Left kidney (tissue), 2 donors: ENCODE data around the gene SAMD4A. TPM values are rescaled to one million over a fixed set of nuclear protein-coding genes. Genes with fewer than 3 reads are reported as not detected.
"Not testable (repeated sequence)": the region's sequence is repeated elsewhere in the genome, so short reads cannot be mapped to it uniquely, and the experiment has no call there.

ENCODE experiments used
- DNase-seq: peaks from one replicate; pipeline ENCODE4 v3.0.0-alpha.2; 2013
- polyA plus RNA-seq: library from polyadenylated mRNA; unstranded; fragments of 120-200 nt; gene quantifications from one replicate; pipeline ENCODE4 v1.2.1, GENCODE V29; 2013; ENCODE audit not compliant: insufficient read length

SAMD4A gene
- polyA plus RNA-seq, 1 donor: 10.1 TPM

DNA sequence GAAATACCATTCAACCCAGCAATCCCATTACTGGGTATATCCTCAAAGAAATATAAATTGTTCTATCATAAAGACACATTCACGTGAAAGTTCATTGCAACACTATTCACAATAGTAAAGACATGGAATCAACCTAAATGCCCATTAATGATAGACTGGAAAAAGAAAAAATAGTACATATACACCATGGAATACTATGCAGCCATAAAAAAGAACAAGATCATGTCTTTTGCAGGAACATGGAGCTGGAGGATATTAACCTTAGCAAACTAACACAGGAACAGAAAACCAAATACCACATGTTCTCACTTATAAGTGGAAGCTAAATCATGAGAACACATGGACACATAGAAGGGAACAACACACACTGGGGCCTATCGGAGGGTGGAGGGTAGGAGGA lies 234.6 kb downstream of the SAMD4A start:
- not testable (repeated sequence) for DNase-seq

DNA sequence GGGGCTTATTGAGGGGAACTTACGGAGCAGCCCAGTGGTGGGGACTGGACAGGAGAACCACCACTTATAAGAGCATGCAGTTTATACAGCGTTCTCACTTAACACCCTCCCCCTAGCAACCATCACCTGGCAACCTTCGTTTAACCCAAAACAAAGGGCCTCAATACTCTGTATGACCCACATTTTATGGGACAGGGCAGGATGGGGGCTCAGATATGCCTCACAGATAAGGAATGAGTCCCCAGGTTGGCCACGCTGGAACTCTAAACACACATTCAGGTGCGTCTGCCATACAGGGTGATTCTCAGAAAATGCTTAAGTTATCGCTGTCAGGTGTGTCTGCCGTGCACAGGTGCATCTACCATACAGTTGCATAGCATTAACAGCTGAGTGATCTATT lies 236.5 kb downstream of the SAMD4A start:
- no peak for DNase-seq

DNA sequence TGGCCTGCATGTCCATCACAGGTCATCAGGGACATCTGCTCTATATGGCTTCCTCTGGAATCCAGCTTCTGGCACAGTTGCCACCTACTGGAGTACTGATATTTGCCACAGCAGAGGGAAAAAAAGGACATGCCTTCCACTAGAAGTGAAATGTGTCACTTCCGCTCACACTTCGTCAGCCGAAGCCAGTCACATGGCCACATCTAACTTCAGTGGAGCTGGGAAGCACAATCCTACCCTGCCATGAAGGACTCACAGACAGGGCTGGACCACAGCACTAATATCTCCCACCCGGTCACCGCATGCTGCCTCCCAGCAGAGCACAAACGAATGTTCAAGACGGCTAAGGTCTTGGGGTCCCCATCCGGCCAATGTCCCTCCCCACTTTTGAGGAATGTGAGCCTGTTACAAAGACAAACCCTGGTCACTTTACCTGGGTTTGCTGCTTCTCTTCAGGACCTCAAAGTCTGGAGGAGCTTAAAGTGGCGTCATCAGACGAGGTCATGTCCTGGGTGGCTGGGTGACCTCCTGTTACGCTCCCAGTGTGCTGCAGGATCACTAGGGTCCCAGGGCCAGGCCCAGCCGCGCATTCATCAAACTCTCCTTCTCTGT lies 237.1 kb downstream of the SAMD4A start:
- DNase-seq: no peak

DNA sequence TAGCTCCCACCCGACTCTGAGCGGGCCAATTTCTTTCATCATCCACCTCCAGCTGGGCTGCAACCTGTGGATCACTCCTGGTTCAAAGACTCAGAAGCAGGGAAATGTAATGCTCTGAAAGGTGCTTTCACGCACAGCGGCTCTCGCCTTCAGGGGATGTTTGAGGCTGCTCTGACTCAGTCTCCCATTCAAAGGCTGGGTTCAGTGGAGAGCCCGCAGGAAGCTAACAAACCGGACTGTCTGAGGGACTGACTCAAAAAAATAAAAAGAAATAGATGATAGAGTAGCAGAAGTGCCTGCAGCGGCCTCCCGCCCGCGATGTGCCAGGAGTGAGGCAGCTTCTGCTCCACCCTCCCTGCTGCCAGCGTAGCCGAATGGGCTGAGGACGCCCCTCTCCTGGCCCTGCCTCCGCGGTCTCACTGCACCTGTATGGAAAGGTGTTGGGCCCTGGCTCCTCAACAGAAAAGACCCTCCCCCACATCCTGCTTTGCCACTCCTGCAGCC lies 237.7 kb downstream of the SAMD4A start:
- DNase-seq: no peak

DNA sequence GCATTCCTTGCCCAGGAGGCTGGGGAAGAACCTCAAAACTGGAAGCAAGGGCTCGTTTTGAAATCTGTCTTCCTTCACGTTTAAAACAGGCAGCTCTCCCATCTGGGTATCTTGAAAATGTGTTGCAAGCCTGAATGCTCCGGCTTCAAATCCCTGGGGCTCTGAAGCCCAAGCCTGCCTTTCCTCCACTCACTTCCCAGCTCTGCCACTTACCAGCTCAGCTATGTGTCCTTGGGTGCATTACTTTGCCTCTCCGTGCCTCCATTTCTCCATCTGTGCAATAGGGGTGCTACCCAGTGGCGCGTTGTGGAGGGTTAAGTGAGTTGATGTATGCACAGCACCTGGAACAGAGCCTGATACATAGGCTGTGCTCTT lies 238.1 kb downstream of the SAMD4A start:
- DNase-seq: no peak

DNA sequence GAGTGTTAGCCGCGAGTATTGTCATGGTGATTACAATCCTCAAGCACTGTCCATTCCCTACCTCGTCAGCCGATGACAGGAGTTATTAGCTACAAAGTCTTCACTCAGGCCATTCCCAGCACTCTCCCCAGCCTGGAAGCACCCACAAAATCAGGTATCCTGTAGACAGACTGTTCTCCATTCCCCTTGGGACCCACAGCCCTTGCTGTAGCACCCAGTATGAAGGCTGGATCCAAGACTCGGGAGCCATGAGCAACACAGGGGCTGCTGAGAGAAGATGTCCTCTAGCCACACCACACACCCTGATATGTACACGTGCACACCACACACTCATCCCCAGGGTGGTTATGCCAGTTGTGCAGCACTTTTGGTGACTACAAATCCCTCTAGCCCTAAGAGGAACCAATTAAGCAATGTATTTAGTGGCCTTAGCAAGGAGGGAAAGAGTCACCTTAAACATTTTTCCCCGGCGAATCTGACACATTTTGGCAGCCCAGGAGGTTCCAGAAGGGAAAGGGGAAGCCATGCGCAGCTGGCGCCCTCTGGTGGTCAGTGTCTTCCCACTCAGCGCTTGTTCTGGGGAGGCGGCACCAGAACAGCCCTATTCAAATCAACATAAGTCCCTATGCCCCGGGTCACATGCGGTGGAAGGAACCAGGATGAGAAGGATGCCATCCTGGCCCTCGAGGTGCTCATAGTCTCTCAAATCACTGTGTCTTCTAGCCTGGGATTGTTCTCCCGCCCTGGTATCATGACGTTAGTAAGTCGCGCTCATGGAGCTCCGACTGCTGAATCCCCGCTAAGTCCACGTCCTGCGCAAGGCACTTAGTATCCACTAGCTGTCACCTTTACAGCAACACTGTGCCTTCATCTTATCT lies 238.8 kb downstream of the SAMD4A start:
- peak; percentile 77 for DNase-seq

DNA sequence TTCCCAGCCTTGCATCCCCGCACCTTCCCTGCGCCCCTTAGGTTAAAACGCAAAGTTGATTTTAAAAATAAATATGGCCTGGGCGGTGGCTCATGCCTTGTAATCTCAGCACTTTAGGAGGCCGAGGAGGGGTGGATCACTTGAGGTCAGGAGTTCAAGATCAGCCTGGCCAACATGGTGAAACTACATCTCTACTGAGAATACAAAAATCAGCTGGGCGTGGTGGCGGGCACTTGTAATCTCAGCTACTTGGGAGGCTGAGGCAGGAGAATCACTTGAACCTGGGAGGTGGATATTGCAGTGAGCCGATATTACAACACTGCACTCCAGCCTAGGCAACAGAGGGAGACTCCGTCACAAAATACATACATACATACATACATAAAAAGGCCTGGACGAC lies 239.7 kb downstream of the SAMD4A start:
- DNase-seq: no peak

DNA sequence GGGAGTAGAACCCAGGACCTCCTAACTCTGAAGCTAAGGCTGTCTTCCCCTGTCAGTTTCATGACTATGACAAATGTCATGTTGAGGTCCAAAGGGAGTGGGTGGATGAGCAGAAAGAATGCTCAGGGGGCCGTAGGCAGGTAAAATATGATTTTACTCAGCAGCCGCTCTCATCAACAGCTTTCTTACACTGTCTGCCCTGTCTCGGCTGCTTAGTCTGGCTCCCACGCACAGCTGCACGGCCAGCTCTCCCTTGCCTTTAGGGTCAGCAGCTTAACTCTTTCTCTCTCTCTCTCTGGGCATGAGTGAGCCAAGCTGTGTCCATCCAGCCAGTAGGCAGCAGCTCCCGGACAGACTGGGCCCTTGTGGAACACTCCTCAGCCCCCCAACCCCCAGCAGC lies 240.5 kb downstream of the SAMD4A start:
- DNase-seq: peak; percentile 50

DNA sequence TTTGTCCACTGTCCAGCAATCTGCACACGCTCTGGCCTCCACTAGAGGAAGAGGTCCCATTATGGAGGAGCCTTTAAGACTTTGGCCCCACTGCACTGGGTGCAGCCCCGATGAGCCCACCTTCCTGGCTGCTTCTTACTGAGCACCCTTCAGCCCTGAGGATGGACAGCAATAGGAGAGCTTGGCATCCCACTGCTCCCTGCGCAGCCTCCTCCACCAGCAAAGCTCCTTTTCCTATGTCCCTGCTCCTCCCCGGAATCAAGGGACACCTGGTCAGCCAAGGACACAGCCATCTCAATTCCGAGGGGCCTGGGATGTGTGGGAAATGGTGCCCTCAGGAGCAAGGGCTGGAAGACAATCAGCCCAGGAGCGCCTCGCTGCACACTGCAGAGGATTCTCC lies 241.0 kb downstream of the SAMD4A start:
- DNase-seq: no peak

DNA sequence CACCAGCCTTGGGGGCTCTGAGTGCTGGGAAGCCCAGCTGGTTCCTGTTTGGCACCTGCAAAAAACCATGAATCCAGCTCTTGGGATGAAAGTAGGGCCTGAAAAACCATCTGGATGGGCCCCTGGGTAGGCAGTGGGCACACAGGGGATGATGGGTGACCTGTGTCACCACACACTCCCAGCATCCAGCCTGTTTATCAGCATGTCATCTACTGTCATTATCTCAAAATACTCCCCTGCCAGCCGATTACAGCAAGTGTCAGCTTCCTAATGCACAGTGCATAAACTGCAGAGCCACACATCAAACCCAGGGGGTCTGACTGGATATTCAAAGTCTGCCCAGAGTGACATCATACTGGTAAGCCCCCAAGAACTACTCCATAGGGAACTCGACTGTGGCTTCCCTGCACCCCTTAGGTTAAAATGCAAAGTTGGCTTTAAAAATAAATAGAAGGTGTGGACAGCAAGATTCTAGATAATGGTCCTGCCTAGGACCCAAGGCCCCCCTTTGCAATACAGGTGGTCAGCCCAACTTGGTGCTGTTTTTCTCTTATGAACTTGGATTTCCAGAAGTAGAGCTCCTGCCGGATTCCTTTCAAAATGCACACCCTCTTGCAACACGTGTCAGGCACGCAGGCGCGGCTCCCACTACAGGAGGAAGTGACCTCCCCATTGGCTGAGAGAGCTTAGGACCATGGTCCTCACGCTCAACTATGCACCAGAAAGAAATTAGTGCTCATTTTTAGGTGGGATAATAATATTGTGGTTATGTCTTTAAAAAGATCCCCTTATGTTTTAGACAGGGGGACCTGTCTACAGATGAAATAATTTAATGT lies 241.6 kb downstream of the SAMD4A start:
- DNase-seq: no peak

DNA sequence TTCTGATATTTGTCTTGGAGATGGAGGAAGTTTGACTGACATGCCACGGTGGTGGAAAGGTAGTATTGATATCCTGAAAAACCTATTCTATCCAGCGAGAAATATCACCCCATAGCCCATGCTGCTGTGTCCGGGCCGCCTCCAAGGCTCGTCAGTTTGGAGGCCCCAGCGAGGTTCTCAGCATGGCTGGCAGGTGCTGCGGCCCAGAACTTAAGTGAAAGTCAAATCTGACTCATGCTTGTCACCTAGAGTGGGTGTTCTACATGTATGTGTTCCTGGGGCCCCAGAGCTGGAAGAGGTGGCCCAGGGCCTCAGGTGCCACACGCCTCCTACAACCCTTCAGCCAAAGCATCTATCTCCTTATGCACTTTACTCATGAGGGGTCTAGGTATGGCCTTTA lies 242.8 kb downstream of the SAMD4A start:
- no peak for DNase-seq

DNA sequence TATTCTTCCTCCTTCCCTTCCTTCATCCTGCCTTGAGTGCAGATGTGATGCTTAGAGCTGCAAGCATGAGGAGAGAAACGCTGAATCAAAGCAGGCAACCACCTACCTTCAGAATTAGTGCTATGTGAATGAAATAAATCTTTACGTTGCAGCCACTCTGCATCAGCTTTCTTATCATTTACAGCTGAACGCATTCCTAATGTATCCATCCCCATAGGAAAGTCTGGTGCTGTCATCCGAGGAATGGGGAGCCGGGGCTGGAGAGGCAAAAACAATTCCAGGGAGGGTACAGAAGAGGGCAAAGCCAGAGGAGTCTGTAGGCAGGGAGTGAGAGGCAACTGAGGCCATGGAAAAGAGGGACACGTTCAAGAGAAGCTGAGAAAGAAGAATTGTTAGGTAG lies 245.7 kb downstream of the SAMD4A start:
- no peak for DNase-seq

DNA sequence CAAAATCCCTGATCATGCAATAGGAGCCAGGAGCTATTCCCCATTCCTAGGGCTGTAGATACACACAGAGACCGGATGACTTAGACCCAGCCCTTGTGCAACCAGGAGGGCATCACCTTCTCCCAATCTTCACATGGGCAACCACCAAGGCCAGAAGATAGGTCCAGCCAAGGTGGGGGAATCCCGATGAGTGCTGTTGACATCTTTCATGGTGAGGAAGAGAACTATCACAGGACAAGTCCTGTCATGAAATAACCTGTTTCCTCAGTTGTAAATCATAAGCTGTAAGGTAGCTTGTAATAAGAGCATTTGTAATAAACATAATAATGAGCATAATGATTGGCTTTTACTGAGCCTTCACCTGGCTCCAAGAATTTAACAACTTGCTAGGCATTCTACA lies 246.2 kb downstream of the SAMD4A start:
- no peak for DNase-seq

DNA sequence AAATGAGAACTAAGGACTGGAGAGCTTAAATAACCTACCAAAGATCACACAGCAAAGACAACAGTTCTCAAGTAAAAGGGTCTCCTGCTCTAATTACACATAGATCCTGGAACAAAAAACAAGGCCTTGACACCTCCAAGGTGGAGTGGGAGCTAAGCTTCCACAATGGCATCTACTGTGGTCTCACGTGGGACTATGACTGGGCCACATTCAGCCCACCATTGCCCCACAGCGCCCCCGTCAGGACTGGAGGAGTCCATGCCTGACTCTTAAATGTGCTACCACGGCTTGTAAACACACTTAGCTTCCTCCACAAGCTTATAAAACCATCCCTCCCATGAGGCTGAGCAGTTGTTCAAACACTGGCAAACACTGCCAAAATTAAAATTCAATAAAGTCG lies 247.1 kb downstream of the SAMD4A start:
- no peak for DNase-seq

DNA sequence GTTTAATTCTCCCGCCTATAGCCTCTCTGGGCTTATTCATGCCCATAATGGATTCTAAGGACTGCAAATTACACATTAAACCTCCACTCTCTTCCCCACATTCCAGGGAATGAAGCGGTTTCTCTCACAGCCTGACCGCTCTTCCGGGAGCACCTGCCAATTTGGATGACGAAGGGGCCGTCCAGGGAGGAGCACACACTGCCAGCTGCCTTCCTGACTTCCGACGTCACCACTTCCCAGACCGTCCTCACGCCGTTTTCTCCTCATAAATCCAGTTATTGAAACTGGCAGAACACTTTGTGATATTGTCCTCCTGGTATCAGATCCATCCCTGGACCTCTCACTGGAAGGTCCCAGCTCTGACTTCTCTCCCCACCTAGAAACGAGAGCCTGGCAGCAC lies 248.1 kb downstream of the SAMD4A start:
- no peak for DNase-seq

DNA sequence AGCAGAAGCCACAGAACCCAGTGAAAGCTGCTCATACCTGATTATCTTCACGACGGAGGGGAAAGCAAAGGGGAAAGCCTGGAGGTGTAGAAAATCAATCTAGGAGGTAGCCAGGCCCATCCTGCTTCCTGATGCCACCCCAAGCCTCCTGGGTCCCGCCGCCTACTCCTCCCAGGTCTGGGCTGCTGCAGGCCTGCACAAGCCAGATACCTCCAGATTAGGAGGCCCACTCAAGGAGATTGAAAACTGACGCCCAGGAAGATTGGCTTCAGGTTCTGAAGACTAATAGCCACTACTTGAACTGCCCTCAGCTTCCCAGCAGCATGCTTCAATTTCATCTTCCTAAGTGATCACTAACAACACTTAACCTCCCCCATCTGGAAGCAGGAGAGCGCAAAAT lies 248.6 kb downstream of the SAMD4A start:
- DNase-seq: no peak

DNA sequence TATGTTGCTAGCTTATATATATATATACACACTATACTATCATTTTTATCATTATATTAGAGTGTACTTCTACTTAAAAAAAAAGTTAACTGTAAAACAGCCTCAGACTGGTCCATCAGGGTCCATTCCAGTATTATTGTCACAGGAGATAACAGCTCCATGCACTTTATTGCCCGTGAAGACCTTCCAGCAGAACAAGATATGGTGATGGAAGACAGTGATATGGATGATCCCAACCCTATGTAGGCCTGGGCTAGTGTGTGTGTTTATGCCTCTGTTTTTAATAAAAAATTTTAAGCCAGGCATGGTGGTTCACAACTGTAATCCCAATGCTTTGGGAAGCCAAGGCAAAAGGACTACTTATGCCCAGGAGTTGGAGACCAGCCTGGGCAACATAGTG lies 249.5 kb downstream of the SAMD4A start:
- no peak for DNase-seq

DNA sequence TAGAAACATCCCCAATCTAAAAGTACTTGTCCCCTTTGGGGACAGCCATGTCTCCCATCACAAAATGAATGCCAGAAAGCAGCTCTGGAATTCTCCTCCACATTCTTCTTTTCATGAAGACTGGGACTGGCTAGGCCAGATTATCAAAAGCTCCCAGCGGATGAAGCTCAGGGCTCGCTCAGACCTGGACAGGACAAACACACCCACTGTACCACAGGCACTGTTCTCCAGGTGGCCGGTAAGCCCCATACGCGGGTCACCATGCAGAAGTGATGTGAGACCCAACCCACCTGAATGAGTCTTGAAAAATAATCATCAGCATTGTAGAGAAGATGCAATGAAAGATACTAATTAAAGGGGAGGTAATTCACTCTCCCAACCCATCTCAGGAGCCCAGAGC lies 250.6 kb downstream of the SAMD4A start:
- DNase-seq: no peak

DNA sequence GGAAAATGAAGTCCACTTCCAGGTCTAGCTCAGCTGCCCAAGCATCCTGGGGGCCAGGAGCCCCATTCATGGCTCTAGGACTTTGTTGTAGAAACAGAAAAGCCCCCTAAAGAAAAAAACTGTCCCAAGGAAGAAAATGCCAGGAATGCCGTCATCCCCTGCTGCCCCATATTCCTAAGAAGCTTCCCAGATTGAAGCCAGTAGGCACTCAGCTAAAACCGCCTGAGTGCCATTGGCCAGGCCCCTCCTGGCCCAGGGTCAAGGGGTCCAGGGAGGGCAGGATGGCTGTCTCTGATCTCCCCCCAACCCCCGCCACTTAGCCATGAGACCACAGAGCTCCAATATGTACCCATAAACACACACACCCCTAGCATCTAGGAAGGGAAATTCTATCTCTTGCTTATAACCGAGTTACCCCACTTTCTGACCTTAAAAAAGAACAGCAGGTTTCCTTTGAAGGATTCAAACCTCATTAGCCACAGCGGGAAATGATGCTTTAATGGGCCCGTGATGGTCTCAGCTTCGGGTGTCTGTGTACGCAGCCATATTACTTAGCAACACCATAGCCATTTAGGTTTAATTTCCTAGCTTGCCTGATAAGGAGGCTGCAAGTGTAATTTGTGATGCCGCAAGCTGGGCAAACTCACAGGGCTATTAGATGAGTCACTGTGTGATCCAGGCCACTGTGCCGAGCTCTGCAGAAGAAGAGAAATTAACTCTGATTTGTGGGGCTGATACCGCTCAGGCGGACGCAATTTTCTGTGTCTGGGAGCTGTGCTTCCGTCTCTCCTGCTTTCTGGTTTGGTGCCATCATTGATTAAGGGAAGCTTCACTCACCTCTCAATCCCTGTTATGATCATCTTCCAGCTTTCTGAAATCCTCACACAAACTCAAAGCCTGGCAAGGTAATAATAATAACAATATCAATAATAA lies 251.5 kb downstream of the SAMD4A start:
- DNase-seq: no peak

DNA sequence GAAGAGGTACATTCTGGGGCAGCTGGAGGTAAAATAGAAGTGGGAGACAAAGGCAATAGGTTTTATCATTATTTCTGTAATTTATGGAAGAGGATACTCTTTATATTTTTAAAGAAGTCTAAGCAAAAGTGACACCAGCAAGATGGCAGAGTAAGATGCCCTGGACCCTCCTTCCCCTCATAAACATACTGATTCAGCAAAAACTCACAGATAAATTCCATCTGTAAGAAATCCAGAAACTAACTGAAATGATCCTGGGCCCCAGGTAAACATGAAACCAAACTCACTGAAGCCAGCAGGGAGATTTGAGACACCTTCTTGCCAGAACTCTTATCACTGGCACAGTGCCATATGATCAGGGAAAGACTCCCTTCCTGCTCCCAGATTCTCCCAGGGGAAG lies 255.8 kb downstream of the SAMD4A start:
- DNase-seq: no peak

DNA sequence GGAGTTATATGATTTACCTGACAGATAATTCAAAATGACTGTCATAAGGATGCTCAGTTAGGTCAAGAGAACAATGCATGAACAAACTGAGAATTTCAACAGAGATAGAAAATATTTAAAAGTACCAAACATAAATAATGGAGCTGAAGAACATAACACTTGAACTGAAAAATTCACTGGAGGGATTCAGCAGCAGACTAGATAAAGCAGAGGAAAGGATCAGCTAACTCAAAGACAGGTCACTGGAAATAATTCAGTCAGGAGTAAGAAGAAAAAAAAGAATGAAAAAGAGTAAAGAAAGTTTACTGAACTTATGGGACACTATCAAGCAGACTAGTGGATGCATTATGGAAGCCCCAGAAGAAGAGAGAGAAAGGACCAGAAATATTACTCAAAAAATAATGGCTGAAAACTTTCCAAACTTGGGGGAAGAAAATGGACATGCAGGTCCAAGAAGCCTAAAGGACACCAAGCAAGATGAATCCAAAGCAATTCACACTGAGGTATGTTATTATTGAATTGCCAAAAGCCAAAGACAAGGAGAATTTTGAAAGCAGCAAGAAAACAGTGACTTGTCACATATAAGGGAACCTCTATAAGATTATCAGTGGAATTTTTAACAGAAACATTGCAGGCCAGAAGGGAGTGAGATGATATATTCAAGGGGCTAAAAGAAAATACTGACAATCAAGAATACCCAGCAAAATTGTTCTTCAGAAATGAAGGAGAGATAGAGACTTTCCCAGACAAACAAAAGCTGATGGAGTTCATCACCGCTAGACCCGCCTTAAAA lies 257.0 kb downstream of the SAMD4A start:
- no peak for DNase-seq
